WTC11 (cell line): Measurements from ENCODE around the gene PABPN1. TPM values are rescaled to one million over a fixed set of nuclear protein-coding genes. Genes with fewer than 3 reads are reported as not detected.

Experiments
- ATAC-seq: fragments of 200-7000 bp; cut with Tn5 transposase; 2 replicates; pipeline ENCODE4 v1.10.0; 2021; ENCODE audit warnings: mild to moderate bottlenecking, moderate library complexity
- CTCF ChIA-PET: fragments of 300-600 bp; sonication (Branson Sonifier 250); formaldehyde crosslinking; loops from one replicate; lab custom pipeline; 2021; ENCODE audit warnings: antibody characterized with exemption; lab: Charles Lee
- POLR2A ChIA-PET: fragments of 350-600 bp; sonication (Branson Sonifier 250); formaldehyde crosslinking; loops from one replicate; lab custom pipeline; 2021; ENCODE audit warnings: antibody characterized with exemption; lab: Charles Lee
- DNase-seq: peaks from one replicate; pipeline ENCODE4 v3.0.0; 2021; ENCODE audit warnings: low spot score
- H3K27ac Mint-ChIP-seq: 2 replicates; pipeline ENCODE4 v1.8.0; 2021; ENCODE audit warnings: mixed read lengths
- H3K27me3 Mint-ChIP-seq: 2 replicates; pipeline ENCODE4 v1.8.0; 2021; ENCODE audit warnings: low read depth, mild to moderate bottlenecking, moderate library complexity, mixed read lengths
- H3K36me3 Mint-ChIP-seq: 2 replicates; pipeline ENCODE4 v1.8.0; 2021; ENCODE audit warnings: mixed read lengths
- H3K4me1 Mint-ChIP-seq: 2 replicates; pipeline ENCODE4 v1.8.0; 2022; ENCODE audit warnings: mixed read lengths
- H3K4me3 Mint-ChIP-seq: 2 replicates; pipeline ENCODE4 v1.8.0; 2021; ENCODE audit warnings: mild to moderate bottlenecking, moderate library complexity, mixed read lengths
- H3K9me3 Mint-ChIP-seq: 2 replicates; pipeline ENCODE4 v1.8.0; 2021; ENCODE audit warnings: mixed read lengths
- EMX1 ChIP-seq: fragments of 250-450 bp; sonication (Bioruptor Pico); IDR thresholded peaks from 2 replicates; pipeline ENCODE4 v1.8.0; 2021; ENCODE audit warnings: mild to moderate bottlenecking
- RORB ChIP-seq: fragments of 250-450 bp; sonication (Bioruptor Pico); IDR thresholded peaks from 2 replicates; pipeline ENCODE4 v1.9.0; 2021; ENCODE audit warnings: mild to moderate bottlenecking
- SOX15 ChIP-seq: fragments of 250-450 bp; sonication (Bioruptor Pico); IDR thresholded peaks from 2 replicates; pipeline ENCODE4 v1.9.0; 2021; ENCODE audit warnings: mild to moderate bottlenecking
- TCF7 ChIP-seq: sonication (generic); formaldehyde crosslinking; IDR thresholded peaks from 2 replicates; pipeline ENCODE4 v1.8.0; 2022; ENCODE audit warnings: mild to moderate bottlenecking, low read depth, missing genetic modification reagents, moderate library complexity
- TP53 ChIP-seq: sonication (generic); formaldehyde crosslinking; IDR thresholded peaks from 2 replicates; pipeline ENCODE4 v1.8.1; 2023; ENCODE audit warnings: mild to moderate bottlenecking, missing genetic modification reagents
- ZNF219 ChIP-seq: sonication (generic); formaldehyde crosslinking; IDR thresholded peaks from 2 replicates; pipeline ENCODE4 v1.8.0; 2023; ENCODE audit warnings: missing genetic modification reagents, mild to moderate bottlenecking, borderline replicate concordance
- ZNF317 ChIP-seq: sonication (generic); formaldehyde crosslinking; IDR thresholded peaks from 2 replicates; pipeline ENCODE4 v1.8.1; 2023; ENCODE audit warnings: low read depth, mild to moderate bottlenecking, moderate library complexity, missing genetic modification reagents, borderline replicate concordance
- ZNF416 ChIP-seq: fragments of 250-450 bp; sonication (Bioruptor Pico); IDR thresholded peaks from 2 replicates; pipeline ENCODE4 v1.9.0; 2021; ENCODE audit warnings: mild to moderate bottlenecking, inconsistent platforms
- total RNA-seq: library from RNA; stranded (reverse); gene quantifications from 3 replicates; pipeline ENCODE4 v1.2.3, GENCODE V29; 2021
- TF ChIP-seq, protein P1 (sequence below): fragments of 250-450 bp; sonication (Bioruptor Pico); IDR thresholded peaks from 2 replicates; pipeline ENCODE4 v1.9.0; 2021; ENCODE audit warnings: mild to moderate bottlenecking
- TF ChIP-seq, protein P2 (sequence below): sonication (generic); formaldehyde crosslinking; IDR thresholded peaks from 2 replicates; pipeline ENCODE4 v1.8.1; 2022; ENCODE audit warnings: missing genetic modification reagents, borderline replicate concordance
- TF ChIP-seq, protein P3 (sequence below): sonication (generic); formaldehyde crosslinking; IDR thresholded peaks from 2 replicates; pipeline ENCODE4 v1.8.1; 2023; ENCODE audit warnings: mild to moderate bottlenecking, missing genetic modification reagents, moderate library complexity
- TF ChIP-seq, protein P4 (sequence below): sonication (generic); formaldehyde crosslinking; IDR thresholded peaks from 2 replicates; pipeline ENCODE4 v1.8.0; 2022; ENCODE audit warnings: mild to moderate bottlenecking, missing genetic modification reagents
- TF ChIP-seq, protein P5 (sequence below): fragments of 250-450 bp; sonication (Bioruptor Pico); conservative IDR thresholded peaks from 2 replicates; pipeline ENCODE4 v1.9.0; 2021; ENCODE audit warnings: mild to moderate bottlenecking
- TF ChIP-seq, protein P6 (sequence below): sonication (generic); formaldehyde crosslinking; IDR thresholded peaks from 2 replicates; pipeline ENCODE4 v1.8.0; 2022; ENCODE audit warnings: mild to moderate bottlenecking, missing genetic modification reagents

The PABPN1 gene
- total RNA-seq, 1 experiment from 2014 or later, result 321 TPM

DNA sequence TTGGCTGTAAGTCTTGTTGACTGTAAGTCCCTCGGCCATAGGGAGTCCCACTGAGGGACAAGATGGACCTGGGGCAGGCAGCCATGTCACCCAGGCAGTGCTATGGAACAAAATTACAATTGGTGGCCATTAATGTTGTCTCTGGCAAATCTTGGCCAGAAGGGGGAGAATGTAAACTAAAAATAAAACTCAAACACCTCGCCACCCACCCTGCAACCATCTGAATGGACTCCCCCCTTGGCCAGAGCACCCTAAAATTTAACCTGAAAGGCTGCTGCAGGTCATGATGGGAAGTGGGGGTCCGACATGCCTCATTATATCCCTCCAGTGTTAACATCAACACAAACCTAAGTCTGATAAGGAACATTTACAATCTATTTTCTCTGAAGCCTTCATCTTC, 23.2 kb downstream of the PABPN1 start (continued):
- TF ChIP-seq, protein P1, sequence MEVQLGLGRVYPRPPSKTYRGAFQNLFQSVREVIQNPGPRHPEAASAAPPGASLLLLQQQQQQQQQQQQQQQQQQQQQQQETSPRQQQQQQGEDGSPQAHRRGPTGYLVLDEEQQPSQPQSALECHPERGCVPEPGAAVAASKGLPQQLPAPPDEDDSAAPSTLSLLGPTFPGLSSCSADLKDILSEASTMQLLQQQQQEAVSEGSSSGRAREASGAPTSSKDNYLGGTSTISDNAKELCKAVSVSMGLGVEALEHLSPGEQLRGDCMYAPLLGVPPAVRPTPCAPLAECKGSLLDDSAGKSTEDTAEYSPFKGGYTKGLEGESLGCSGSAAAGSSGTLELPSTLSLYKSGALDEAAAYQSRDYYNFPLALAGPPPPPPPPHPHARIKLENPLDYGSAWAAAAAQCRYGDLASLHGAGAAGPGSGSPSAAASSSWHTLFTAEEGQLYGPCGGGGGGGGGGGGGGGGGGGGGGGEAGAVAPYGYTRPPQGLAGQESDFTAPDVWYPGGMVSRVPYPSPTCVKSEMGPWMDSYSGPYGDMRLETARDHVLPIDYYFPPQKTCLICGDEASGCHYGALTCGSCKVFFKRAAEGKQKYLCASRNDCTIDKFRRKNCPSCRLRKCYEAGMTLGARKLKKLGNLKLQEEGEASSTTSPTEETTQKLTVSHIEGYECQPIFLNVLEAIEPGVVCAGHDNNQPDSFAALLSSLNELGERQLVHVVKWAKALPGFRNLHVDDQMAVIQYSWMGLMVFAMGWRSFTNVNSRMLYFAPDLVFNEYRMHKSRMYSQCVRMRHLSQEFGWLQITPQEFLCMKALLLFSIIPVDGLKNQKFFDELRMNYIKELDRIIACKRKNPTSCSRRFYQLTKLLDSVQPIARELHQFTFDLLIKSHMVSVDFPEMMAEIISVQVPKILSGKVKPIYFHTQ, result no peak
- TF ChIP-seq EMX1 (CRISPR knock-in tag), result no peak
- TF ChIP-seq ZNF219 (CRISPR knock-in tag), result no peak

DNA sequence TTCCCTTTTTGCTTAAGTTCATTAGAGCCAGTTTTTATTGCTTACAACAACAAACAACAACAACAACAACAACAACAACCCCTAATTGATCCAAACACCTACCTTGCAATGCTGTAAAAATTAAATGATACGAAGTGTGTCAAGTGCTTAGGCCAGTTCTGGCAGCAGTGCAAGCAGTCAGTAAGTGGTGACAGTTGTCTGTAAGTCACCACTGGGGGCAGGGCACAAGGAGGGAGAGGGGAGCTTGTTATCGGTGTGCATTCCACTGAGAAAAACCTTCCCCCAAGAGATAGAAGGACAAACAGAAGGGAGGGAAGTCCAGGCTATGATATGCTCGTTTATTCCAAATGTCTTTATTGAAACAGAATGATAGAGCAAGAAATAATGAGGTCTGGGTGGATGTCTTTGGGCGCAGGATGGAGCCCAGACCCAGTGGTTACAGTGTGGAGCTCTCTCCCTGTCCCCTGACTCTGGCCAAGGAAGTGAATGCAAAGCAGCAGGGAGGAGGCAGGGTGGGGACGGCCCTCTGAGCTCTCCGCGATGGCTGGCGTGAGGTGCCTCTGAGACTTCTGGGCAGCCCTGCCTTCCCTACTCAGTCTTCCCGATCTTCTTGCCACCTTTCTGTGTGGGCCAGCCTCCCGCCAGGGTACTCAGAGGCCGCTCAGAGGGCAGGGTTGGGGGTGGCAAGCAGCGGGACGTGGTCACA, 24.9 kb downstream of the PABPN1 start:
- DNase-seq (no peak), ATAC-seq (peak; percentile 65)
- Mint-ChIP-seq H3K27ac (no peak overlapping the region), H3K36me3 (peaks cover 11% of the 10 kb centered on the region), H3K4me3 (no peak overlapping the region), H3K9me3 (peaks cover 12% of the 10 kb centered on the region), H3K27me3 (peaks cover 23% of the 10 kb centered on the region), H3K4me1 (peaks cover 13% of the 10 kb centered on the region)
- POLR2A ChIA-PET, result interaction anchor here (0.5 to 2.1 kb wide), 3 partner anchors 18 to 39 kb away, joined by 4 to 7 read pairs (median 6); partner anchors contain the start of gene BCL2L2
- CTCF ChIA-PET, result interaction anchor here (0.6 to 3.5 kb wide), 28 partner anchors 8 to 360 kb away, joined by 3 to 34 read pairs (median 4); partner anchors contain the start of genes BCL2L2, CMTM5, PABPN1 and PPP1R3E
- TF ChIP-seq, protein P2, sequence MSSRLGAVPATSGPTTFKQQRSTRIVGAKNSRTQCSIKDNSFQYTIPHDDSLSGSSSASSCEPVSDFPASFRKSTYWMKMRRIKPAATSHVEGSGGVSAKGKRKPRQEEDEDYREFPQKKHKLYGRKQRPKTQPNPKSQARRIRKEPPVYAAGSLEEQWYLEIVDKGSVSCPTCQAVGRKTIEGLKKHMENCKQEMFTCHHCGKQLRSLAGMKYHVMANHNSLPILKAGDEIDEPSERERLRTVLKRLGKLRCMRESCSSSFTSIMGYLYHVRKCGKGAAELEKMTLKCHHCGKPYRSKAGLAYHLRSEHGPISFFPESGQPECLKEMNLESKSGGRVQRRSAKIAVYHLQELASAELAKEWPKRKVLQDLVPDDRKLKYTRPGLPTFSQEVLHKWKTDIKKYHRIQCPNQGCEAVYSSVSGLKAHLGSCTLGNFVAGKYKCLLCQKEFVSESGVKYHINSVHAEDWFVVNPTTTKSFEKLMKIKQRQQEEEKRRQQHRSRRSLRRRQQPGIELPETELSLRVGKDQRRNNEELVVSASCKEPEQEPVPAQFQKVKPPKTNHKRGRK (CRISPR knock-in tag), result no peak
- no peak for TF ChIP-seq TP53 (CRISPR knock-in tag)
- TF ChIP-seq ZNF317 (CRISPR knock-in tag), result no peak
- TF ChIP-seq, protein P3, sequence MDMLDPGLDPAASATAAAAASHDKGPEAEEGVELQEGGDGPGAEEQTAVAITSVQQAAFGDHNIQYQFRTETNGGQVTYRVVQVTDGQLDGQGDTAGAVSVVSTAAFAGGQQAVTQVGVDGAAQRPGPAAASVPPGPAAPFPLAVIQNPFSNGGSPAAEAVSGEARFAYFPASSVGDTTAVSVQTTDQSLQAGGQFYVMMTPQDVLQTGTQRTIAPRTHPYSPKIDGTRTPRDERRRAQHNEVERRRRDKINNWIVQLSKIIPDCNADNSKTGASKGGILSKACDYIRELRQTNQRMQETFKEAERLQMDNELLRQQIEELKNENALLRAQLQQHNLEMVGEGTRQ (CRISPR knock-in tag), result no peak
- TF ChIP-seq TCF7 (CRISPR knock-in tag), result no peak
- TF ChIP-seq ZNF416 (CRISPR knock-in tag), result no peak
- no peak for TF ChIP-seq RORB (CRISPR knock-in tag)
- TF ChIP-seq, protein P4, sequence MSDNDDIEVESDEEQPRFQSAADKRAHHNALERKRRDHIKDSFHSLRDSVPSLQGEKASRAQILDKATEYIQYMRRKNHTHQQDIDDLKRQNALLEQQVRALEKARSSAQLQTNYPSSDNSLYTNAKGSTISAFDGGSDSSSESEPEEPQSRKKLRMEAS (CRISPR knock-in tag), result no peak
- TF ChIP-seq, protein P5, sequence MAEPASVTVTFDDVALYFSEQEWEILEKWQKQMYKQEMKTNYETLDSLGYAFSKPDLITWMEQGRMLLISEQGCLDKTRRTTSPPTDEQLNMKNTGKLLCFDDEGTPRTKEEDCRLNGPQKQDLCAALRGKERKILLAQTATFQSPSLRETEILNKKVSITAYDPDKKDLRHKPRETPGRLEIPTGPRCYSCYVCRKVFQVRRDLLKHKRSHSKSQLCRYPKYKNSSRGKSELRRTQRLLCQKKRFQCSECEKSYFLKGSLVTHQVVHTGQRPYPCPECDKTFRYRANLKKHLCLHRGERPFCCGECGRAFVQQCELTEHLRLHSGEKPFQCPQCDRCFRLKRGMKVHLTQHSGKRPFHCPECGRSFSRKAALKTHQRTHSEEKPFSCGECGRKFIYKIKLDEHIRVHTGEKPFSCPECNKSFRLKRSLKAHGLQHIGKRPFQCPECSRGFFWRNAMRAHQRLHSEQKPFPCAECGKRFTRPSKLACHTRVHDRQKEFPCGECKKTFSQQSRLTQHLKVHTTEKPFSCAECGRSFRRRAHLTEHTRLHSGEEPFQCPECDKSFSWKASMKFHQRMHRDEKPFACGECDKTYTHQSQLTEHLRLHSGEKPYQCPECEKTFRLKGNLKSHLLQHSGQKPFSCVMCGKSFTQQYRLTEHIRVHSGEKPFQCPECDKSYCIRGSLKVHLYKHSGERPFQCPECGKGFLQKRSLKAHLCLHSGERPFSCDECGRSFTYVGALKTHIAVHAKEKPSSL (CRISPR knock-in tag), result no peak
- TF ChIP-seq SOX15 (CRISPR knock-in tag), result no peak
- TF ChIP-seq, protein P6, sequence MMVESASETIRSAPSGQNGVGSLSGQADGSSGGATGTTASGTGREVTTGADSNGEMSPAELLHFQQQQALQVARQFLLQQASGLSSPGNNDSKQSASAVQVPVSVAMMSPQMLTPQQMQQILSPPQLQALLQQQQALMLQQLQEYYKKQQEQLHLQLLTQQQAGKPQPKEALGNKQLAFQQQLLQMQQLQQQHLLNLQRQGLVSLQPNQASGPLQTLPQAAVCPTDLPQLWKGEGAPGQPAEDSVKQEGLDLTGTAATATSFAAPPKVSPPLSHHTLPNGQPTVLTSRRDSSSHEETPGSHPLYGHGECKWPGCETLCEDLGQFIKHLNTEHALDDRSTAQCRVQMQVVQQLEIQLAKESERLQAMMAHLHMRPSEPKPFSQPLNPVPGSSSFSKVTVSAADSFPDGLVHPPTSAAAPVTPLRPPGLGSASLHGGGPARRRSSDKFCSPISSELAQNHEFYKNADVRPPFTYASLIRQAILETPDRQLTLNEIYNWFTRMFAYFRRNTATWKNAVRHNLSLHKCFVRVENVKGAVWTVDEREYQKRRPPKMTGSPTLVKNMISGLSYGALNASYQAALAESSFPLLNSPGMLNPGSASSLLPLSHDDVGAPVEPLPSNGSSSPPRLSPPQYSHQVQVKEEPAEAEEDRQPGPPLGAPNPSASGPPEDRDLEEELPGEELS (CRISPR knock-in tag), result no peak
